Stimulated activated CD4-positive, alpha-beta T cell treated with anti-CD3 and anti-CD28 coated beads, TNF-alpha, amount 100 ng/mL, for 4 hours (primary cell): ENCODE data around the gene CNTNAP2.

ENCODE experiments used
- DNase-seq, 3 experiments: peaks; one replicate each; pipeline ENCODE4 v3.0.0-alpha.2; 2020; ENCODE audit warnings: low read depth in 3 of 3

CNTNAP2 gene

GRCh38 chr7:146290746-146291145 is 174.1 kb downstream of the CNTNAP2 start:
- no peak for DNase-seq

- no peak for DNase-seq
Measured at GRCh38 chr7:146291900-146292299, 175.3 kb downstream of the CNTNAP2 start.

- DNase-seq, result no peak
Measured at GRCh38 chr7:146296028-146296427, 179.4 kb downstream of the CNTNAP2 start.

GRCh38 chr7:146314962-146315361 is 198.4 kb downstream of the CNTNAP2 start:
- no peak for DNase-seq

GRCh38 chr7:146319629-146320028 is 203.0 kb downstream of the CNTNAP2 start:
- no peak for DNase-seq

- DNase-seq, result no peak
Measured at GRCh38 chr7:146321301-146321700, 204.7 kb downstream of the CNTNAP2 start.

- DNase-seq, result no peak
Measured at GRCh38 chr7:146331369-146331768, 214.8 kb downstream of the CNTNAP2 start.

GRCh38 chr7:146345251-146345650 is 228.7 kb downstream of the CNTNAP2 start:
- no peak for DNase-seq

- no peak for DNase-seq
Measured at GRCh38 chr7:146346096-146346495, 229.5 kb downstream of the CNTNAP2 start.

GRCh38 chr7:146355216-146355615 is 238.6 kb downstream of the CNTNAP2 start:
- no peak for DNase-seq

GRCh38 chr7:146359176-146359575 is 242.6 kb downstream of the CNTNAP2 start:
- DNase-seq, result no peak

- no peak for DNase-seq
Measured at GRCh38 chr7:146366938-146367337, 250.3 kb downstream of the CNTNAP2 start.

- DNase-seq, result no peak
Measured at GRCh38 chr7:146370171-146370570, 253.6 kb downstream of the CNTNAP2 start.

GRCh38 chr7:146375170-146375569 is 258.6 kb downstream of the CNTNAP2 start:
- no peak for DNase-seq

GRCh38 chr7:146378196-146378595 is 261.6 kb downstream of the CNTNAP2 start:
- DNase-seq, result no peak

GRCh38 chr7:146387140-146387539 is 270.5 kb downstream of the CNTNAP2 start:
- no peak for DNase-seq

GRCh38 chr7:146388928-146389327 is 272.3 kb downstream of the CNTNAP2 start:
- no peak for DNase-seq

GRCh38 chr7:146393346-146393745 is 276.7 kb downstream of the CNTNAP2 start:
- DNase-seq, result no peak

- DNase-seq, result no peak
Measured at GRCh38 chr7:146397141-146397540, 280.5 kb downstream of the CNTNAP2 start.

- DNase-seq, result no peak
Measured at GRCh38 chr7:146401939-146402338, 285.3 kb downstream of the CNTNAP2 start.

- DNase-seq, result no peak
Measured at GRCh38 chr7:146405737-146406136, 289.1 kb downstream of the CNTNAP2 start.

- DNase-seq, result no peak
Measured at GRCh38 chr7:146411975-146412374, 295.4 kb downstream of the CNTNAP2 start.

- DNase-seq, result no peak
Measured at GRCh38 chr7:146412781-146413180, 296.2 kb downstream of the CNTNAP2 start.

GRCh38 chr7:146414373-146414772 is 297.8 kb downstream of the CNTNAP2 start:
- DNase-seq, result no peak

GRCh38 chr7:146414937-146415336 is 298.3 kb downstream of the CNTNAP2 start:
- DNase-seq, result no peak
